IPS-18a (cell line): ENCODE measurements around the gene CCN6.
"Not testable (repeated sequence)": the region's sequence is repeated elsewhere in the genome, so short reads cannot be mapped to it uniquely, and the experiment has no call there.

ENCODE experiments used
- H3K27ac ChIP-seq: one replicate; pipeline ENCODE4 v1.5.1; 2013; ENCODE audit warnings: low read length
- H3K27me3 ChIP-seq: one replicate; pipeline ENCODE4 v1.6.1; 2013; ENCODE audit warnings: mild to moderate bottlenecking, low read length; ENCODE audit not compliant: control insufficient read depth, insufficient read depth
- H3K36me3 ChIP-seq: one replicate; pipeline ENCODE4 v1.6.1; 2013; ENCODE audit warnings: low read depth, low read length; ENCODE audit not compliant: control insufficient read depth
- H3K4me1 ChIP-seq: one replicate; pipeline ENCODE4 v1.6.1; 2013; ENCODE audit warnings: low read depth, low read length; ENCODE audit not compliant: control insufficient read depth
- H3K4me3 ChIP-seq: one replicate; pipeline ENCODE4 v1.5.1; 2013; ENCODE audit warnings: low read length
- H3K9ac ChIP-seq: one replicate; pipeline ENCODE4 v1.6.1; 2013; ENCODE audit warnings: mild to moderate bottlenecking, low read length, moderate library complexity
- H3K9me3 ChIP-seq: one replicate; pipeline ENCODE4 v1.6.1; 2013; ENCODE audit warnings: low read depth, low read length; ENCODE audit not compliant: control insufficient read depth

The CCN6 gene

GRCh38 chr6:112041535-112041934 is 12.4 kb upstream of the CCN6 start:
- H3K9me3 ChIP-seq = no peaks in the 10 kb centered on the region
- no peaks in the 10 kb centered on the region for H3K36me3 ChIP-seq
- no peak overlapping the region for H3K4me3 ChIP-seq
- H3K4me1 ChIP-seq = no peaks in the 10 kb centered on the region
- H3K27me3 ChIP-seq = no peaks in the 10 kb centered on the region
- H3K9ac ChIP-seq = no peak overlapping the region
- H3K27ac ChIP-seq = no peak overlapping the region

GRCh38 chr6:112043032-112044007 is 10.6 kb upstream of the CCN6 start:
- Histone ChIP-seq H3K36me3 (no peaks in the 10 kb centered on the region), H3K4me3 (peak overlapping the region; percentile 93), H3K27ac (peak overlapping the region; percentile 26), H3K27me3 (no peaks in the 10 kb centered on the region), H3K4me1 (no peaks in the 10 kb centered on the region), H3K9me3 (no peaks in the 10 kb centered on the region), H3K9ac (peak overlapping the region; percentile 85)

- Histone ChIP-seq H3K27me3 (no peaks in the 10 kb centered on the region), H3K4me1 (no peaks in the 10 kb centered on the region), H3K9ac (no peak overlapping the region), H3K27ac (no peak overlapping the region), H3K36me3 (no peaks in the 10 kb centered on the region), H3K4me3 (no peak overlapping the region), H3K9me3 (no peaks in the 10 kb centered on the region)
Observed at GRCh38 chr6:112044196-112044595, 9.7 kb upstream of the CCN6 start.

- Histone ChIP-seq H3K4me1 (no peaks in the 10 kb centered on the region), H3K9me3 (no peaks in the 10 kb centered on the region), H3K27ac (no peak overlapping the region), H3K9ac (no peak overlapping the region), H3K4me3 (no peak overlapping the region), H3K27me3 (no peaks in the 10 kb centered on the region), H3K36me3 (no peaks in the 10 kb centered on the region)
Observed at GRCh38 chr6:112044856-112045255, 9.0 kb upstream of the CCN6 start.

- not testable (repeated sequence) for H3K9ac ChIP-seq, H3K4me1 ChIP-seq, H3K27me3 ChIP-seq, H3K4me3 ChIP-seq, H3K9me3 ChIP-seq, H3K27ac ChIP-seq, H3K36me3 ChIP-seq
Observed at GRCh38 chr6:112047523-112047922, 6.4 kb upstream of the CCN6 start.

- Histone ChIP-seq H3K36me3 (no peaks in the 10 kb centered on the region), H3K27ac (no peak overlapping the region), H3K4me1 (no peaks in the 10 kb centered on the region), H3K27me3 (no peaks in the 10 kb centered on the region), H3K9me3 (no peaks in the 10 kb centered on the region), H3K9ac (no peak overlapping the region), H3K4me3 (no peak overlapping the region)
Observed at GRCh38 chr6:112049026-112049799, 4.7 kb upstream of the CCN6 start.

GRCh38 chr6:112049996-112050395 is 3.9 kb upstream of the CCN6 start:
- Histone ChIP-seq H3K36me3 (no peaks in the 10 kb centered on the region), H3K9me3 (no peaks in the 10 kb centered on the region), H3K27me3 (no peaks in the 10 kb centered on the region), H3K4me3 (no peak overlapping the region), H3K4me1 (no peaks in the 10 kb centered on the region), H3K27ac (no peak overlapping the region), H3K9ac (no peak overlapping the region)

- Histone ChIP-seq H3K4me3 (no peak overlapping the region), H3K27me3 (no peaks in the 10 kb centered on the region), H3K27ac (no peak overlapping the region), H3K4me1 (no peaks in the 10 kb centered on the region), H3K9me3 (no peaks in the 10 kb centered on the region), H3K9ac (no peak overlapping the region), H3K36me3 (no peaks in the 10 kb centered on the region)
Observed at GRCh38 chr6:112050429-112050828, 3.5 kb upstream of the CCN6 start.

- H3K4me3 ChIP-seq, H3K4me1 ChIP-seq, H3K36me3 ChIP-seq, H3K9me3 ChIP-seq, H3K27ac ChIP-seq, H3K9ac ChIP-seq, H3K27me3 ChIP-seq: not testable (repeated sequence)
Observed at GRCh38 chr6:112051251-112051740, 2.6 kb upstream of the CCN6 start.

- Histone ChIP-seq H3K36me3 (no peaks in the 10 kb centered on the region), H3K27ac (no peak overlapping the region), H3K4me3 (no peak overlapping the region), H3K4me1 (no peaks in the 10 kb centered on the region), H3K9ac (no peak overlapping the region), H3K27me3 (no peaks in the 10 kb centered on the region), H3K9me3 (no peaks in the 10 kb centered on the region)
Observed at GRCh38 chr6:112054555-112055190, 769 bp downstream of the CCN6 start.

- no peaks in the 10 kb centered on the region for H3K9me3 ChIP-seq
- H3K36me3 ChIP-seq = no peaks in the 10 kb centered on the region
- no peaks in the 10 kb centered on the region for H3K4me1 ChIP-seq
- no peak overlapping the region for H3K4me3 ChIP-seq
- H3K9ac ChIP-seq = no peak overlapping the region
- H3K27ac ChIP-seq = no peak overlapping the region
- no peaks in the 10 kb centered on the region for H3K27me3 ChIP-seq
Observed at GRCh38 chr6:112058243-112059032, 4.5 kb downstream of the CCN6 start.
